K562 (cell line): ENCODE measurements around the gene ANAPC16. TPM values are rescaled to one million over a fixed set of nuclear protein-coding genes. Genes with fewer than 3 reads are reported as not detected.

ENCODE experiments used
- CEBPB ChIP-seq: fragments of 450-650 bp; IDR thresholded peaks from 2 replicates; pipeline ENCODE4 v1.6.1; 2016; ENCODE audit warnings: missing genetic modification characterization, missing compliant biosample characterization
- DDX20 ChIP-seq: fragments of 450-650 bp; IDR thresholded peaks from 2 replicates; pipeline ENCODE4 v1.6.1; 2016; ENCODE audit warnings: missing genetic modification characterization, low read depth, mild to moderate bottlenecking, missing compliant biosample characterization, moderate library complexity
- E2F3 ChIP-seq: fragments of 250-450 bp; sonication (Bioruptor Pico); IDR thresholded peaks from 2 replicates; pipeline ENCODE4 v1.4.0; 2020; ENCODE audit warnings: mild to moderate bottlenecking
- EP400 ChIP-seq: fragments of 450-650 bp; IDR thresholded peaks from 2 replicates; pipeline ENCODE4 v1.6.1; 2017; ENCODE audit warnings: antibody characterized with exemption, mild to moderate bottlenecking, moderate library complexity
- FOXK2 ChIP-seq, 2 experiments: fragments of 450-650 bp; IDR thresholded peaks in 1 of 2; conservative IDR thresholded peaks in 1 of 2; 2 replicates each; pipeline ENCODE4 v1.6.1; 2016; ENCODE audit warnings: low read depth in 2 of 2, mild to moderate bottlenecking in 1 of 2
- KAT8 ChIP-seq: fragments of 450-650 bp; IDR thresholded peaks from 2 replicates; pipeline ENCODE4 v1.6.1; 2016; ENCODE audit warnings: low read depth, mild to moderate bottlenecking
- NFIC ChIP-seq: fragments of 450-650 bp; IDR thresholded peaks from 2 replicates; pipeline ENCODE4 v1.6.1; 2017; ENCODE audit warnings: mild to moderate bottlenecking, inconsistent platforms
- NR1H2 ChIP-seq: sonication (generic); formaldehyde crosslinking; IDR thresholded peaks from 2 replicates; pipeline ENCODE4 v1.4.0; 2020; ENCODE audit warnings: mild to moderate bottlenecking, missing genetic modification reagents
- NR2C1 ChIP-seq, 2 experiments: fragments of 450-650 bp; IDR thresholded peaks; 2 replicates each; pipeline ENCODE4 v1.6.1; 2017; ENCODE audit warnings: mild to moderate bottlenecking in 2 of 2, antibody characterized with exemption in 1 of 2, inconsistent platforms in 1 of 2, missing compliant biosample characterization in 1 of 2, missing genetic modification characterization in 1 of 2
- NR3C1 ChIP-seq: sonication (generic); formaldehyde crosslinking; IDR thresholded peaks from 2 replicates; pipeline ENCODE4 v1.8.1; 2022; ENCODE audit warnings: missing genetic modification reagents
- PHB ChIP-seq: fragments of 250-450 bp; sonication (Bioruptor Pico); IDR thresholded peaks from 2 replicates; pipeline ENCODE4 v1.5.0; 2021
- PHTF2 ChIP-seq: fragments of 250-450 bp; sonication (Bioruptor Pico); IDR thresholded peaks from 2 replicates; pipeline ENCODE4 v1.5.0; 2021; ENCODE audit warnings: mild to moderate bottlenecking
- PTBP1 ChIP-seq: fragments of 200-400 bp; formaldehyde crosslinking; IDR thresholded peaks from 2 replicates; pipeline ENCODE4 v1.6.1; 2017; ENCODE audit warnings: low read depth, low read length
- RAD21 ChIP-seq, 2 experiments: fragments of 250-450 bp in 1 of 2; fragments of 450-650 bp in 1 of 2; sonication (Bioruptor Pico) in 1 of 2; formaldehyde crosslinking in 1 of 2; IDR thresholded peaks in 1 of 2; conservative IDR thresholded peaks in 1 of 2; 2 replicates each; pipeline versions ENCODE4 v1.4.0 to v1.8.0; 2020 to 2022; ENCODE audit warnings: mild to moderate bottlenecking in 2 of 2, moderate library complexity in 1 of 2
- RAD51 ChIP-seq: fragments of 450-650 bp; IDR thresholded peaks from 2 replicates; pipeline ENCODE4 v1.7.1; 2016; ENCODE audit warnings: low read depth, mild to moderate bottlenecking, borderline replicate concordance
- STAT5A ChIP-seq: IDR thresholded peaks from 2 replicates; pipeline ENCODE4 v1.6.1; 2012; ENCODE audit warnings: low read length, inconsistent platforms, borderline replicate concordance
- TBL1XR1 ChIP-seq, 2 experiments: IDR thresholded peaks; 2 replicates each; pipeline ENCODE4 v1.6.1; 2012; ENCODE audit warnings: improper control_type of control experiment in 2 of 2, low read length in 2 of 2, mild to moderate bottlenecking in 1 of 2
- XRCC4 ChIP-seq: IDR thresholded peaks from one replicate; pipeline ENCODE4 v1.6.1; 2011; ENCODE audit not compliant: insufficient read depth, insufficient read length; ENCODE audit errors: extremely low read depth
- ZC3H11A ChIP-seq: IDR thresholded peaks from 2 replicates; pipeline ENCODE4 v1.6.1; 2012; ENCODE audit warnings: low read depth, low read length, improper control_type of control experiment
- ZNF121 ChIP-seq: sonication (generic); formaldehyde crosslinking; conservative IDR thresholded peaks from 2 replicates; pipeline ENCODE4 v1.8.0; 2022; ENCODE audit warnings: missing genetic modification reagents
- ZNF124 ChIP-seq: sonication (generic); formaldehyde crosslinking; IDR thresholded peaks from 2 replicates; pipeline ENCODE4 v1.8.1; 2022; ENCODE audit warnings: missing genetic modification reagents
- ZNF175 ChIP-seq: fragments of 200-800 bp; sonication (Bioruptor generic); IDR thresholded peaks from 2 replicates; pipeline ENCODE4 v1.6.1; 2016; ENCODE audit warnings: low read depth, mild to moderate bottlenecking, missing genetic modification characterization, missing compliant biosample characterization
- ZNF274 ChIP-seq: IDR thresholded peaks from 2 replicates; pipeline ENCODE4 v1.6.1; 2011; ENCODE audit warnings: low read depth, mild to moderate bottlenecking, low read length, moderate library complexity, borderline replicate concordance
- ZNF75A ChIP-seq: fragments of 450-650 bp; formaldehyde crosslinking; IDR thresholded peaks from 2 replicates; pipeline ENCODE4 v1.4.0; 2020; ENCODE audit warnings: mild to moderate bottlenecking
- polyA plus RNA-seq, 8 experiments: library from polyadenylated mRNA; depleted of rRNA in 4 of 8; stranded (reverse) in 5 of 8; unstranded in 3 of 8; fragments of >200 nt; fragmentation: Nextera tagmentation in 2 of 8; fragmentation: Illumina TruSeq in 1 of 8; extraction: Ambion mirVana in 2 of 8; extraction: Trizol in 1 of 8; gene quantifications; 2 replicates each; pipeline versions ENCODE4 v1.2.1 to v1.2.3, GENCODE V29; 2011 to 2014; ENCODE audit warnings: inconsistent platforms in 1 of 8, missing spikeins in 1 of 8
- total RNA-seq, 7 experiments: library from RNA; depleted of rRNA in 6 of 7; stranded (reverse); fragments of >200 nt in 6 of 7; fragmentation: Illumina TruSeq in 2 of 7; extraction: Trizol in 2 of 7; gene quantifications; 2 replicates each; pipeline versions ENCODE4 v1.2.1 to v1.2.3, GENCODE V29; 2011 to 2021; ENCODE audit warnings: low replicate concordance in 1 of 7
- TF ChIP-seq, protein P1 (sequence below): fragments of 450-650 bp; IDR thresholded peaks from 2 replicates; pipeline ENCODE4 v1.7.0; 2016; ENCODE audit warnings: borderline replicate concordance
- TF ChIP-seq, protein P2 (sequence below): IDR thresholded peaks from 2 replicates; pipeline ENCODE4 v1.6.1; 2012; ENCODE audit warnings: low read depth, low read length, improper control_type of control experiment, borderline replicate concordance
- TF ChIP-seq, protein P3 (sequence below), 2 experiments: fragments of 450-650 bp in 1 of 2; sonication (generic) in 1 of 2; formaldehyde crosslinking; conservative IDR thresholded peaks; 2 replicates each; pipeline versions ENCODE4 v1.4.0 to v1.8.1; 2020 to 2022; ENCODE audit warnings: mild to moderate bottlenecking in 1 of 2, missing genetic modification reagents in 1 of 2

Gene ANAPC16
- total and polyA plus RNA-seq, 9 of the 15 experiments (the other 6 are each of a cell fraction or from before 2014, with no cell fraction given) = 42.6 to 208 (median 108) TPM

DNA sequence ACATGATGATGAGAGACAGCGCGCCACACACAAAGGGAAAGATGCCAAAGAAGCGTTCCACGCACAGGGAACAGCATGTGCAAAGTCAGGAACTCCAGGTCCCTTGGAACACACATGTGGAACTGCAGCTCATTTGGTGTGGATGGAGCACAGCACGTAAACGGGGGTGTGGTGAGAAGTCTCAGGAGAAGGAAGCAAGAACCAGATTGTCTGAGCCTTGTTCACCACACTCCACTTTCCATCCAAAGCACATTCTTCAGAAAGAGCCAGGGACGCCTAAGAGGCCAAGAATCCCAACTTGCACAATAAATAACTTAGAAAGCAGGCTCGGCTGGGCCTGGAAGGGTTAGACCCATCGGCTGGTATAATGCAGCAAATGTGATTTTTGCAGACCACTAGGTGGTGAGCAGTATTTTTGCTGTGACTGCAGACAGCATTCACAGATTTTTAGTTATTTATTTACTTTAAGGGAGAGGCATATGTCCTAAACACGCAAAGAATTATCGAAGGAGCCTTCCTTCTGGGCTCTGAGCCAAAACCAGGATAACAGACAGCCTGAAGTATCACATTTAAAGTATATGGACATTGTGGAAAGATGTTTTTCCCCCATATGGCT lies 28.1 kb downstream of the ANAPC16 start (continued):
- TF ChIP-seq, protein P1, sequence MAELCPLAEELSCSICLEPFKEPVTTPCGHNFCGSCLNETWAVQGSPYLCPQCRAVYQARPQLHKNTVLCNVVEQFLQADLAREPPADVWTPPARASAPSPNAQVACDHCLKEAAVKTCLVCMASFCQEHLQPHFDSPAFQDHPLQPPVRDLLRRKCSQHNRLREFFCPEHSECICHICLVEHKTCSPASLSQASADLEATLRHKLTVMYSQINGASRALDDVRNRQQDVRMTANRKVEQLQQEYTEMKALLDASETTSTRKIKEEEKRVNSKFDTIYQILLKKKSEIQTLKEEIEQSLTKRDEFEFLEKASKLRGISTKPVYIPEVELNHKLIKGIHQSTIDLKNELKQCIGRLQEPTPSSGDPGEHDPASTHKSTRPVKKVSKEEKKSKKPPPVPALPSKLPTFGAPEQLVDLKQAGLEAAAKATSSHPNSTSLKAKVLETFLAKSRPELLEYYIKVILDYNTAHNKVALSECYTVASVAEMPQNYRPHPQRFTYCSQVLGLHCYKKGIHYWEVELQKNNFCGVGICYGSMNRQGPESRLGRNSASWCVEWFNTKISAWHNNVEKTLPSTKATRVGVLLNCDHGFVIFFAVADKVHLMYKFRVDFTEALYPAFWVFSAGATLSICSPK = no peak
- TF ChIP-seq, protein P2, sequence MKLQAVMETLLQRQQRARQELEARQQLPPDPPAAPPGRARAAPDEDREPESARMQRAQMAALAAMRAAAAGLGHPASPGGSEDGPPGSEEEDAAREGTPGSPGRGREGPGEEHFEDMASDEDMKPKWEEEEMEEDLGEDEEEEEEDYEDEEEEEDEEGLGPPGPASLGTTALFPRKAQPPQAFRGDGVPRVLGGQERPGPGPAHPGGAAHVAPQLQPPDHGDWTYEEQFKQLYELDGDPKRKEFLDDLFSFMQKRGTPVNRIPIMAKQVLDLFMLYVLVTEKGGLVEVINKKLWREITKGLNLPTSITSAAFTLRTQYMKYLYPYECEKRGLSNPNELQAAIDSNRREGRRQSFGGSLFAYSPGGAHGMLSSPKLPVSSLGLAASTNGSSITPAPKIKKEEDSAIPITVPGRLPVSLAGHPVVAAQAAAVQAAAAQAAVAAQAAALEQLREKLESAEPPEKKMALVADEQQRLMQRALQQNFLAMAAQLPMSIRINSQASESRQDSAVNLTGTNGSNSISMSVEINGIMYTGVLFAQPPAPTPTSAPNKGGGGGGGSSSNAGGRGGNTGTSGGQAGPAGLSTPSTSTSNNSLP = no peak
- TF ChIP-seq PHB (CRISPR knock-in tag) (no peak), DDX20 (no peak), FOXK2 (conservative IDR thresholded peaks at IDR 0.05 in 1 of 2, IDR thresholded peaks at IDR 0.05 in 1 of 2; ENCODE audit: low read depth in 2 of 2) (peak; percentile 31 to 48; a peak in 2 of 4 replicates), PTBP1 (no peak), E2F3 (CRISPR knock-in tag) (no peak), KAT8 (no peak), EP400 (no peak), NR1H2 (CRISPR knock-in tag) (no peak), RAD51 (no peak), ZNF274 (no peak), CEBPB (tag) (peak; percentile 16; the same call in 1 of the 2 replicates), ZNF121 (CRISPR knock-in tag) (no peak), RAD21 (CRISPR knock-in tag; conservative IDR thresholded peaks at IDR 0.05 in 1 of 2, IDR thresholded peaks at IDR 0.05 in 1 of 2) (peak; percentile 55 to 64), NFIC (peak; percentile 96), ZNF175 (CRISPR knock-in tag) (no peak), NR2C1 (IDR thresholded peaks at IDR 0.05) (no peak), NR2C1 (tag; IDR thresholded peaks at IDR 0.05) (no peak), ZNF75A (no peak), PHTF2 (CRISPR knock-in tag) (no peak), ZNF124 (no peak), STAT5A (no peak), ZC3H11A (no peak), TBL1XR1 (IDR thresholded peaks at IDR 0.05; ENCODE audit: low read length in 2 of 2) (peak in 1 of 2 experiments; percentile 62; a peak in 1 of 4 replicates), XRCC4 (no peak), NR3C1 (CRISPR knock-in tag) (no peak)
- TF ChIP-seq, protein P3, sequence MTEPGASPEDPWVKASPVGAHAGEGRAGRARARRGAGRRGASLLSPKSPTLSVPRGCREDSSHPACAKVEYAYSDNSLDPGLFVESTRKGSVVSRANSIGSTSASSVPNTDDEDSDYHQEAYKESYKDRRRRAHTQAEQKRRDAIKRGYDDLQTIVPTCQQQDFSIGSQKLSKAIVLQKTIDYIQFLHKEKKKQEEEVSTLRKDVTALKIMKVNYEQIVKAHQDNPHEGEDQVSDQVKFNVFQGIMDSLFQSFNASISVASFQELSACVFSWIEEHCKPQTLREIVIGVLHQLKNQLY (CRISPR knock-in tag; conservative IDR thresholded peaks at IDR 0.05) = 0 out of 4 replicates have a peak, but pooled peaks of 1 of the 2 experiments have one; percentile 14
